Heart left ventricle (tissue), 13 donors: ENCODE data around the gene CAST.
A peak's percentile ranks its signal among the peaks of the same experiment; 100 is the strongest.

Source experiments
- POLR2A ChIP-seq, 2 donors: fragments of 450-650 bp; IDR thresholded peaks; one replicate each; pipeline ENCODE4 v1.6.1; 2017; ENCODE audit warnings: antibody characterized with exemption in 2 of 2, mild to moderate bottlenecking in 2 of 2, moderate library complexity in 2 of 2
- TF ChIP-seq, protein P1 (sequence below), 12 donors: fragments of 200-600 bp; sonication (generic) in 4 of 12; IDR thresholded peaks; one replicate each; pipeline versions ENCODE4 v1.5.0 to v1.8.0; 2018 to 2022; ENCODE audit warnings: antibody characterized with exemption in 12 of 12, mild to moderate bottlenecking in 5 of 12
- donor health status: ischemic (EF 13 %, LVEDD 7.1; RV severe dilation, severe dysfunction).
- donor health status: DM: no; HTN: yes; CAD: no.
- donor health status: DM: no; HTN: no; CAD: no.
- donor health status: ischemic (EF 25% LVEDD 6.9; RV normal size, moderate dysfunction).
- donor health status: ischemic (EF 25% LVEDD 5.7; RV mildly dilated, moderate dysfunction).
- donor health status: ischemic (EF 35%, LVEDD 5.7; RV mildly dilated, moderate dysfunction).
- donor health status: nonischemic (EF 11% LVEDD 7.7; RV severe dilation, severe dysfunction).
- donor health status: DM: yes; HTN: yes; CAD: no.
- donor health status: PGD.
- donor health status: ischemic (EF 29% LVEDD 5.4; RV normal size, mild dysfunction).
- donor health status: nonischemic (EF 23%, LVEDD 6.1; RV moderate dilation, normal function).

DNA sequence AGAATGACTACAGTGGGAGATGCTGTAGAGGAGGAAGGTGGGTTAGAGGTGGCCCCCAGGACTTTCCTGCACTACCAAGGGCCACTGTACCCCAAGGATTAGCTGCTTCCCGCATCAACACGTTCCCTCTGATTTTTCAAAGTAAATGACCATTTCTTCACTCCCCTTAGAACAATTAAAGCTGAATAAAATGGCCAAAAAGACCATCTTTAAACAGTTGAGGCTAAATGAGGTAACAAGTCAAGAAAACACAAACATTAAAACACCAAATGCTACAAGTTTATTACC lies 146.3 kb downstream of the CAST start:
- TF ChIP-seq POLR2A (IDR thresholded peaks at IDR 0.05) = peak in 1 of 2 donors; percentile 4
- TF ChIP-seq, protein P1, sequence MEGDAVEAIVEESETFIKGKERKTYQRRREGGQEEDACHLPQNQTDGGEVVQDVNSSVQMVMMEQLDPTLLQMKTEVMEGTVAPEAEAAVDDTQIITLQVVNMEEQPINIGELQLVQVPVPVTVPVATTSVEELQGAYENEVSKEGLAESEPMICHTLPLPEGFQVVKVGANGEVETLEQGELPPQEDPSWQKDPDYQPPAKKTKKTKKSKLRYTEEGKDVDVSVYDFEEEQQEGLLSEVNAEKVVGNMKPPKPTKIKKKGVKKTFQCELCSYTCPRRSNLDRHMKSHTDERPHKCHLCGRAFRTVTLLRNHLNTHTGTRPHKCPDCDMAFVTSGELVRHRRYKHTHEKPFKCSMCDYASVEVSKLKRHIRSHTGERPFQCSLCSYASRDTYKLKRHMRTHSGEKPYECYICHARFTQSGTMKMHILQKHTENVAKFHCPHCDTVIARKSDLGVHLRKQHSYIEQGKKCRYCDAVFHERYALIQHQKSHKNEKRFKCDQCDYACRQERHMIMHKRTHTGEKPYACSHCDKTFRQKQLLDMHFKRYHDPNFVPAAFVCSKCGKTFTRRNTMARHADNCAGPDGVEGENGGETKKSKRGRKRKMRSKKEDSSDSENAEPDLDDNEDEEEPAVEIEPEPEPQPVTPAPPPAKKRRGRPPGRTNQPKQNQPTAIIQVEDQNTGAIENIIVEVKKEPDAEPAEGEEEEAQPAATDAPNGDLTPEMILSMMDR (IDR thresholded peaks at IDR 0.05) = no peak
